ACHN (cell line): ENCODE measurements around the gene TMEM25.
"Not testable (repeated sequence)": the region's sequence is repeated elsewhere in the genome, so short reads cannot be mapped to it uniquely, and the experiment has no call there.

ENCODE experiments used
- DNase-seq: peaks from one replicate; pipeline ENCODE4 v3.0.0-alpha.2; 2015
- in situ Hi-C: cut with HindIII; loops from 2 replicates; pipeline ENCODE4 v1.10.0; 2017; ENCODE audit warnings: low sequenced_read_pairs, low pct_ligation_motif_present, low pct_unique_long_range_greater_than_20kb

Gene TMEM25

GRCh38 chr11:118571701-118572060 is 40.7 kb downstream of the TMEM25 start:
- in situ Hi-C loops, DNase-seq: not testable (repeated sequence)

GRCh38 chr11:118572061-118572980 is 41.3 kb downstream of the TMEM25 start, which contains the start of gene ARCN1:
ARCN1 (plus strand) TSS chr11:118572409; CDS start chr11:118572548, 139 bp downstream.
- in situ Hi-C loops, result no loop called here
- DNase-seq, result peak; percentile 65

GRCh38 chr11:118572981-118573550 is 42.1 kb downstream of the TMEM25 start:
- in situ Hi-C loops, result no loop called here
- DNase-seq, result peak; percentile 14

- DNase-seq, result no peak
- in situ Hi-C loops, result no loop called here
Measured at GRCh38 chr11:118574636-118575035, 43.6 kb downstream of the TMEM25 start.

- DNase-seq, in situ Hi-C loops: not testable (repeated sequence)
Measured at GRCh38 chr11:118577995-118578394, 47.0 kb downstream of the TMEM25 start.

GRCh38 chr11:118581057-118581456 is 50.1 kb downstream of the TMEM25 start:
- in situ Hi-C loops, result no loop called here
- no peak for DNase-seq
